Activated T-helper 1 cell treated with anti-CD3 and anti-CD28 coated beads, Interleukin-12 subunit alpha, Interleukin-12 subunit beta, Interleukin-2, Interleukin-4 antibody, amounts not matched to agents 30 ng/mL and 10 ng/mL and 1 ng/mL, durations not matched to agents 14 hours and 24 hours and 36 hours (primary cell): Measurements from ENCODE around the gene UGDH. TPM values are rescaled to one million over a fixed set of nuclear protein-coding genes. Genes with fewer than 3 reads are reported as not detected.
"Not testable (repeated sequence)": the region's sequence is repeated elsewhere in the genome, so short reads cannot be mapped to it uniquely, and the experiment has no call there.

Experiments used
- DNase-seq: peaks from one replicate; pipeline ENCODE4 v3.0.0; 2021; ENCODE audit warnings: low spot score
- H3K27ac Mint-ChIP-seq: one replicate; pipeline ENCODE4 v1.8.0; 2021; ENCODE audit warnings: mild to moderate bottlenecking, mixed read lengths
- H3K27me3 Mint-ChIP-seq: one replicate; pipeline ENCODE4 v1.8.0; 2022; ENCODE audit warnings: mild to moderate bottlenecking, moderate library complexity, mixed read lengths; ENCODE audit not compliant: insufficient read depth
- H3K36me3 Mint-ChIP-seq: one replicate; pipeline ENCODE4 v1.8.0; 2021; ENCODE audit warnings: low read depth, mixed read lengths
- H3K4me1 Mint-ChIP-seq: one replicate; pipeline ENCODE4 v1.8.0; 2021; ENCODE audit warnings: low read depth, mixed read lengths
- H3K4me3 Mint-ChIP-seq: one replicate; pipeline ENCODE4 v1.8.0; 2021; ENCODE audit warnings: mild to moderate bottlenecking, moderate library complexity, mixed read lengths
- H3K9me3 Mint-ChIP-seq: one replicate; pipeline ENCODE4 v1.8.0; 2021; ENCODE audit warnings: mixed read lengths
- intact Hi-C: fragments of 100-400 bp; cut with micrococcal nuclease; formaldehyde crosslinking; loops from one replicate; pipeline ENCODE4 v1.15.1; 2024
- total RNA-seq: library from RNA; stranded (reverse); gene quantifications from 2 replicates; pipeline ENCODE4 v1.2.3, GENCODE V29; 2022

Gene UGDH
- total RNA-seq, 1 donor from 2014 or later, result 26.0 TPM

GRCh38 chr4:39476187-39476895 is 50.9 kb downstream of the UGDH start:
- H3K36me3 Mint-ChIP-seq, result peaks cover 5% of the 10 kb centered on the region
- DNase-seq, result no peak
- H3K4me1 Mint-ChIP-seq, result no peaks in the 10 kb centered on the region
- H3K9me3 Mint-ChIP-seq, result no peaks in the 10 kb centered on the region
- no peaks in the 10 kb centered on the region for H3K27me3 Mint-ChIP-seq
- no peak overlapping the region for H3K27ac Mint-ChIP-seq
- H3K4me3 Mint-ChIP-seq, result no peak overlapping the region
- intact Hi-C loops, result no loop called here

DNA sequence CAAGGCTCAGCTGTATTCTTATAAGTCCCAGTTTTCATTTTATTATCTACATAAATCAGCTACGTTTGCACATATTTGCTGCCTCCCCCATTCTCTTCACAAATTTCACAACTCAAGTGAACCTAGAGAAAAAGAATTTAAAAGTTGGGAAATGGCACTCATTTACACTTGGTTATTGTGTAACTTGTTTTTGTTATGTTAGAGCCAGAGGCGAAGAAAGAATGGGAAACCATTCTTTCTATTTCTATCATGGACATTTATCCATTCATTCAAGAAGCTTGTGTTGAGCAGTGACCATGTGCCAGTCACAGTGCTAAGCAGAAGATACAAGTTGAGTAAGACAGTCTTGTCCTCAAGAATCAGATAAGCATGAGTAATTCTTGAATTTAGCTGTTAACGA is 54.8 kb downstream of the UGDH start:
- Mint-ChIP-seq H3K27me3 (no peaks in the 10 kb centered on the region), H3K27ac (no peak overlapping the region), H3K36me3 (peaks cover 5% of the 10 kb centered on the region), H3K4me1 (peaks cover 8% of the 10 kb centered on the region), H3K4me3 (no peak overlapping the region), H3K9me3 (no peaks in the 10 kb centered on the region)
- no peak for DNase-seq
- intact Hi-C loops, result no loop called here

- Mint-ChIP-seq H3K36me3 (peaks cover 8% of the 10 kb centered on the region), H3K27me3 (no peaks in the 10 kb centered on the region), H3K4me3 (no peak overlapping the region), H3K4me1 (peaks cover 8% of the 10 kb centered on the region), H3K9me3 (no peaks in the 10 kb centered on the region), H3K27ac (no peak overlapping the region)
- intact Hi-C loops, result no loop called here
- DNase-seq, result no peak
Measured at GRCh38 chr4:39470402-39470801, 56.8 kb downstream of the UGDH start.

- Mint-ChIP-seq H3K9me3 (no peaks in the 10 kb centered on the region), H3K36me3 (peaks cover 13% of the 10 kb centered on the region), H3K4me3 (no peak overlapping the region), H3K27ac (no peak overlapping the region), H3K4me1 (peaks cover 8% of the 10 kb centered on the region), H3K27me3 (no peaks in the 10 kb centered on the region)
- DNase-seq, result no peak
- intact Hi-C loops, result loop anchor here (1.0 to 10.0 kb wide), 5 partner anchors 57 to 1265 kb away; partner anchors contain the start of genes PDS5A, SMIM14 and UGDH
Measured at GRCh38 chr4:39469429-39470077, 57.7 kb downstream of the UGDH start.

DNA sequence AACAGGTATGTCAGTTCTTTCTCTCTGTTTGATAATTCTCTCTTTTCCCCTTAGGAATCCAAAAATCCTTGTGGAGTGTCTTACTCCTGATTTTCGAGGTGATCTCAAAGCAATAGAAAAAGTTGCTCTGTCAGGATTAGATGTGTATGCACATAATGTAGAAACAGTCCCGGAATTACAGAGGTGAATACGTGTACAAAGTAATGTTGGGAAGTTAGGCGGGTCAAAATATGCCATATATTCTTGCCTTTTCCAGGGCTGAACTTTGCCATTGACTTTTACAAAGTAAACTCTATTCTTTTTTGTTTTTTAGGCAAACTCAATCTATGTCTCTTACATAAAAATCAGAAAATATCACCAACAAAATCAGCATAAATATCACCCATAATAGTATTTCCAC is 59.8 kb downstream of the UGDH start:
- no peaks in the 10 kb centered on the region for H3K27me3 Mint-ChIP-seq
- peaks cover 8% of the 10 kb centered on the region for H3K4me1 Mint-ChIP-seq
- intact Hi-C loops, result loop anchor here (10.0 kb wide), 1 partner anchor 1267 kb away; no protein-coding TSS in a partner anchor
- H3K36me3 Mint-ChIP-seq, result peaks cover 12% of the 10 kb centered on the region
- DNase-seq, result no peak
- H3K4me3 Mint-ChIP-seq, result no peak overlapping the region
- H3K9me3 Mint-ChIP-seq, result no peaks in the 10 kb centered on the region
- H3K27ac Mint-ChIP-seq, result no peak overlapping the region

DNA sequence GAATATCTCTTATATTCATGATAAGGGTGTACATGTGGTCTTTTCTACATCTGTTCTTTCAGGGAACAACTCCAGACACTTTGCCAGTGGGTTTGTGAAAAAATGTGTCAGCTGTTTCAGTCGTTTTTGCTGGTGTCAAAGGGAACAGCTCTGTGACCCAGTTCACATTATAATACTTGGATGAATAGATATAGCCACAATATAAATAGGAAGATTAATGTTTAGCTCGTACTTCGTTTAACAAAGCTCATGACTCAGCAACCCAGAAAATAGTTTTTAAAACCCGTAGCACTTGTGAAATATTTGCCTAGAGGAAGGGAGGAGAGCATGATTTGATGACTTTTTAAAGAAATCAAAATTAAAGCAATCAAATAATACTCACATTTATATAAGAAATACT is 60.5 kb downstream of the UGDH start:
- Mint-ChIP-seq H3K4me1 (peaks cover 8% of the 10 kb centered on the region), H3K27me3 (no peaks in the 10 kb centered on the region), H3K9me3 (no peaks in the 10 kb centered on the region), H3K4me3 (no peak overlapping the region), H3K27ac (no peak overlapping the region), H3K36me3 (peaks cover 12% of the 10 kb centered on the region)
- DNase-seq, result no peak
- intact Hi-C loops, result loop anchor here (10.0 kb wide), 1 partner anchor 1268 kb away; no protein-coding TSS in a partner anchor

- no peak for DNase-seq
- Mint-ChIP-seq H3K27ac (no peak overlapping the region), H3K36me3 (peaks cover 12% of the 10 kb centered on the region), H3K9me3 (no peaks in the 10 kb centered on the region), H3K4me3 (no peak overlapping the region), H3K27me3 (no peaks in the 10 kb centered on the region), H3K4me1 (peaks cover 21% of the 10 kb centered on the region)
- intact Hi-C loops, result loop anchor here (10.0 kb wide), 1 partner anchor 1270 kb away; no protein-coding TSS in a partner anchor
Measured at GRCh38 chr4:39464886-39465501, 62.2 kb downstream of the UGDH start.

DNA sequence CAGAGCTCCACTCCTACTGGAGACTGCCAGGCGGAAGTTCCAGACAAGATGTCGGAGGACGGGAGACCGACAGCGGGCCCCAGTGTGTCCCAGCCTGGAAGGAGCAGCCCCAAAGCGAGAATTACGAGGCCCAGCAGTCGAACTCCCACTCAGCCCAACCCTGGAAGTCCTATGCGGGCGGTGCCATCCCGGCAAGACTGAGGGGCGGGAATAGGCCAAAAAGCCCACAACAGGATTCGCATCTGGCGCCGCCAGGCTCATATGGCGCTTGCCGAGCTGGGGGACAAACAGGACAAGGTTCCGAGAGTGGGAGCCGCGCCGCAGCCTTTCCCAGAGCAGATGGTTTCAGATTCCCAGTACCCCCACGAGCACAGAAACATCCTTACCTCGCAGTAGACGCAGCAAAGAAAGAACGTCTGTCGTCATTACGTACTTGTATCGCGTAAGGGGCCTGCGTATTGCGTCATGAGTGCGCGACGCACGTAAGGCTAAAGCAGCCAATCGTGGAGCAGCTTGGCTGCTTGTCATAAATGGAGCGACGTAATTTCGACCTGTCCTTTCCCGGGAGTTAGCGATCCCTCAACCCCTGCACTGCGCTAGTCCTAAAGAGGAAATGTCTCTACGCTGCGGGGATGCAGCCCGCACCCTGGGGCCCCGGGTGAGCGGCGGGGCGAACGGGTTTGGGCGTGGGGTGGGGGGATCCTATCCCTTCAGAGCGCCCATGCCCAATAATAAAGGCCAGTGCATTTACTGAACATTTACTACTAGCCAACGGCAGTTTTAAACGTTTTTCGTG is 68.5 kb downstream of the UGDH start, which contains the start of the genes LIAS and RPL9:
TSS of gene LIAS (plus strand) at position 552 of the 796 bp plus-strand sequence. CDS start at position 614, 62 bp downstream.
TSS of gene RPL9 (minus strand) at position 418 of the 796 bp plus-strand sequence. CDS start 483 bp downstream, outside the sequence.
- Mint-ChIP-seq H3K36me3 (peaks cover 49% of the 10 kb centered on the region), H3K27ac (peak within 1 kb of the TSS; percentile 99), H3K27me3 (no peaks in the 10 kb centered on the region), H3K9me3 (no peaks in the 10 kb centered on the region), H3K4me3 (peak within 1 kb of the TSS; percentile 99), H3K4me1 (peaks cover 49% of the 10 kb centered on the region)
- intact Hi-C loops, result loop anchor here (1.0 to 5.0 kb wide), 14 partner anchors 8 to 1566 kb away; partner anchors contain the start of genes N4BP2, PDS5A, RFC1 and SMIM14
- DNase-seq, result peak; percentile 93

DNA sequence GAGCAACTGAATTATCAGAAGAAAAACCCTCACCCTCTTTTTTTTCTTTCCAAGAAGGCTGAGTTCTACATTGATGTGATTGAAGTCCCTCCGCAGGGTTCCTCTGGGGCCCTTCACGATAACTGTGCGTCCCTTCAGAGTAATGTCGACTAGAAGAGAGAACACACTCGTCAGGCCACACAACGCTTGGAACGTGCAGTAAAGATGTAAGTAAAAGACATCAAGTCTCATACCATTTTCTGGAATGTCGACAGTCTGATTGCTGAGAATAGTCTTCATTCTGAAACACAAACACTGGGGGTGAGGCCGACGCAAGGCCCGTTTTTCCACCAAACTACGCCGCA is 69.1 kb downstream of the UGDH start:
- peaks cover 52% of the 10 kb centered on the region for H3K36me3 Mint-ChIP-seq
- not testable (repeated sequence) for DNase-seq, H3K27me3 Mint-ChIP-seq, H3K9me3 Mint-ChIP-seq
- intact Hi-C loops, result loop anchor here (1.0 to 5.0 kb wide), 11 partner anchors 8 to 1566 kb away; partner anchors contain the start of genes N4BP2, PDS5A, RFC1 and SMIM14
- H3K27ac Mint-ChIP-seq, result peak overlapping the region; percentile 99
- H3K4me1 Mint-ChIP-seq, result peaks cover 55% of the 10 kb centered on the region
- H3K4me3 Mint-ChIP-seq, result peak overlapping the region; percentile 99

DNA sequence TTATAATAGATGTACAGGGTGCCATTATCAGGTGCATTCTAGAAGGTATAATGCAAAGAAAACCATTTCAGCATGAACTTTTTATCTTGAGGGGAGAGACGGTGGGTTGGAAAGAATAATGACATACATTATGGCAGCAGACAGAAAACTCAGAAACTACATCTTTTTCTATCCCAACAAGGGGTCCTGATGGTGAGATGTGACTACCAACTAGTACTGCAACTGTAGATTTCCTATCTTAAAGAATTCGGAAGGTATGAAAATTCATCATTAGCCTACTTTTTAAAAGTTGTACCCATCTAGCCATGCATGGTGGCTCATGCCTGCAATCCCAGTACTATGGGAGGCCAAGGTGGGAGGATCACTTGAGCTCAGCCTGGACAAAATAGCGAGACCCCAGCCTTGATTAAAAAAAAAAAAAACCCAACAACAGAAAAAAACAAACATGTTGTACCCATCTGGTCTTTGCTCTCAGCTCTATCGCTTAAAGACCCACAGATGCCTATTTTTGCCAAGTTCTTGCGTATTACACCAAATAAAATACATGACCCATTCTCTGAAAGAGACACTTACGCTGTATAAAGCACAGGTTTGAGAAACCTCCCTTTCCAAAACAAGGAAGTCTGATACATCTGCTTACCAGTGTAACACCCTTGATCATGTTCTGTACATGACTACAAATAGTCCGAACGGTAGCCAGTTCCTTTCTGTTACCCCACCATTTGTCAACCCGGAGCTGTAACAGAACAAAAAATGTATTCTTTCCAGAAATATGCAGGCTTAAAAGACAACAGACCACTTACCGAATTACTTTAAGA is 70.1 kb downstream of the UGDH start:
- peaks cover 62% of the 10 kb centered on the region for H3K36me3 Mint-ChIP-seq
- no peak for DNase-seq
- H3K4me3 Mint-ChIP-seq, result peak overlapping the region; percentile 99
- H3K4me1 Mint-ChIP-seq, result peaks cover 65% of the 10 kb centered on the region
- intact Hi-C loops, result loop anchor here (5.0 kb wide), 4 partner anchors 170 to 1565 kb away; partner anchors contain the start of genes TBC1D1 and TMEM156
- H3K27me3 Mint-ChIP-seq, result no peaks in the 10 kb centered on the region
- H3K9me3 Mint-ChIP-seq, result no peaks in the 10 kb centered on the region
- H3K27ac Mint-ChIP-seq, result peak overlapping the region; percentile 99

DNA sequence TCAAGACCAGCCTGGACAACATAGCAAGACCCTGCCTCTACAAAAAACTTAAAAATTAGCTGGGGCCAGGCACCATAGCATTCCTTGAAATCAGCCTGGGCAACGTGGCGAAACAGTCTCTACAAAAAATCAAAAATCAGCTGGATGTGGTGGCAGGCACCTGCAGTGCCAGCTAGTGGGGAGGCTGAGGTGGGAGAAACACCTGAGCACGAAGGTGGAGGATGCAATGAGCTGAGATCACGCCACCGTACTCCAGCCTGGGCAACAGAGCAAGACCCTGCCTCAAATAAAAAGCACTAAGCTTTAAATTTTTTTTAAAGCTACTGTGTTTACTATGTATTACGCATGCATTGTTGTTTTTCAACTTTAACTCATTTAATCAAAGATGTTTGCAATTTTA is 71.8 kb downstream of the UGDH start:
- no peaks in the 10 kb centered on the region for H3K9me3 Mint-ChIP-seq
- H3K4me1 Mint-ChIP-seq, result peaks cover 63% of the 10 kb centered on the region
- peaks cover 73% of the 10 kb centered on the region for H3K36me3 Mint-ChIP-seq
- peak overlapping the region; percentile 99 for H3K4me3 Mint-ChIP-seq
- H3K27me3 Mint-ChIP-seq, result no peaks in the 10 kb centered on the region
- intact Hi-C loops, result loop anchor here (1.0 to 5.0 kb wide), 5 partner anchors 90 to 1563 kb away; partner anchors contain the start of genes TBC1D1 and TMEM156
- no peak overlapping the region for H3K27ac Mint-ChIP-seq
- no peak for DNase-seq
